A673 (cell line): Measurements from ENCODE around the gene LIG3. TPM values are rescaled to one million over a fixed set of nuclear protein-coding genes. Genes with fewer than 3 reads are reported as not detected.

Experiments
- BruUV-seq: library from RNA; stranded (reverse); fragments of 400-500 nt; replicated peaks from 2 replicates; lab custom pipeline; 2021; lab: Mats Ljungman, UMichigan
- CTCF ChIA-PET: fragments of 300-600 bp; sonication (Branson Sonifier 250); formaldehyde crosslinking; loops from one replicate; lab custom pipeline; 2022; ENCODE audit warnings: antibody characterized with exemption; lab: Charles Lee
- POLR2A ChIA-PET: fragments of 300-600 bp; sonication (Branson Sonifier 250); formaldehyde crosslinking; loops from one replicate; lab custom pipeline; 2022; ENCODE audit warnings: antibody characterized with exemption; ENCODE audit not compliant: low non-redundant PET; lab: Charles Lee
- DNase-seq: peaks from one replicate; pipeline ENCODE4 v3.0.0-alpha.2; 2015; ENCODE audit warnings: low spot score
- H3K27ac ChIP-seq: fragments of 200-600 bp; sonication (generic); 2 replicates; pipeline ENCODE4 v1.5.1; 2016; ENCODE audit warnings: mixed run types, low read depth, mild to moderate bottlenecking, mixed read lengths, antibody characterized with exemption, low read length; ENCODE audit not compliant: poor library complexity, severe bottlenecking
- H3K27me3 ChIP-seq: fragments of 200-600 bp; sonication (generic); replicated peaks from 2 replicates; pipeline ENCODE4 v1.6.1; 2017; ENCODE audit warnings: mixed run types, low read depth, mild to moderate bottlenecking, mixed read lengths, antibody characterized with exemption, low read length; ENCODE audit not compliant: insufficient read depth, poor library complexity
- H3K36me3 ChIP-seq: fragments of 200-600 bp; sonication (generic); 2 replicates; pipeline ENCODE4 v1.6.1; 2016; ENCODE audit warnings: mixed run types, mild to moderate bottlenecking, mixed read lengths, antibody characterized with exemption, low read length; ENCODE audit not compliant: insufficient read depth, poor library complexity, severe bottlenecking
- H3K4me1 ChIP-seq: fragments of 200-600 bp; sonication (generic); 2 replicates; pipeline ENCODE4 v1.6.1; 2017; ENCODE audit warnings: mixed run types, mild to moderate bottlenecking, mixed read lengths, antibody characterized with exemption, low read length; ENCODE audit not compliant: insufficient read depth, poor library complexity, severe bottlenecking
- H3K4me3 ChIP-seq: fragments of 200-600 bp; sonication (generic); 2 replicates; pipeline ENCODE4 v1.5.1; 2016; ENCODE audit warnings: low read depth, mixed run types, mild to moderate bottlenecking, mixed read lengths, low read length; ENCODE audit not compliant: poor library complexity, severe bottlenecking
- H3K9me3 ChIP-seq: fragments of 200-600 bp; sonication (generic); 2 replicates; pipeline ENCODE4 v1.6.1; 2016; ENCODE audit warnings: mixed run types, low read depth, mild to moderate bottlenecking, mixed read lengths, antibody characterized with exemption, low read length; ENCODE audit not compliant: poor library complexity, severe bottlenecking
- EZH2 ChIP-seq: fragments of 200-600 bp; sonication (generic); IDR thresholded peaks from 2 replicates; pipeline ENCODE4 v1.6.1; 2017; ENCODE audit warnings: borderline replicate concordance, low read depth, mild to moderate bottlenecking, mixed read lengths, antibody characterized with exemption, low read length; ENCODE audit not compliant: poor library complexity, severe bottlenecking
- intact Hi-C: fragments of 100-400 bp; cut with micrococcal nuclease; formaldehyde crosslinking; loops from one replicate; pipeline ENCODE4 v1.10.0; 2022; ENCODE audit not compliant: unreplicated experiment
- total RNA-seq: library from RNA; stranded (reverse); gene quantifications from 2 replicates; pipeline ENCODE4 v1.2.3, GENCODE V29; 2021
- TF ChIP-seq, protein P1 (sequence below): fragments of 300-800, 200-600 bp; sonication (generic); conservative IDR thresholded peaks from 2 replicates; pipeline ENCODE4 v1.5.1; 2017; ENCODE audit warnings: low read depth, mild to moderate bottlenecking, antibody characterized with exemption, low read length, moderate library complexity, mixed read lengths

LIG3 gene
- total RNA-seq, 1 experiment from 2014 or later = 23.0 TPM

GRCh38 chr17:35051579-35052240 is 71.4 kb downstream of the LIG3 start:
- Histone ChIP-seq H3K36me3 (no peaks in the 10 kb centered on the region), H3K4me1 (no peaks in the 10 kb centered on the region), H3K4me3 (no peak overlapping the region), H3K9me3 (no peaks in the 10 kb centered on the region), H3K27ac (no peak overlapping the region), H3K27me3 (no peaks in the 10 kb centered on the region)
- DNase-seq = no peak
- POLR2A ChIA-PET = no interaction called here
- CTCF ChIA-PET = no interaction called here
- TF ChIP-seq, protein P1, sequence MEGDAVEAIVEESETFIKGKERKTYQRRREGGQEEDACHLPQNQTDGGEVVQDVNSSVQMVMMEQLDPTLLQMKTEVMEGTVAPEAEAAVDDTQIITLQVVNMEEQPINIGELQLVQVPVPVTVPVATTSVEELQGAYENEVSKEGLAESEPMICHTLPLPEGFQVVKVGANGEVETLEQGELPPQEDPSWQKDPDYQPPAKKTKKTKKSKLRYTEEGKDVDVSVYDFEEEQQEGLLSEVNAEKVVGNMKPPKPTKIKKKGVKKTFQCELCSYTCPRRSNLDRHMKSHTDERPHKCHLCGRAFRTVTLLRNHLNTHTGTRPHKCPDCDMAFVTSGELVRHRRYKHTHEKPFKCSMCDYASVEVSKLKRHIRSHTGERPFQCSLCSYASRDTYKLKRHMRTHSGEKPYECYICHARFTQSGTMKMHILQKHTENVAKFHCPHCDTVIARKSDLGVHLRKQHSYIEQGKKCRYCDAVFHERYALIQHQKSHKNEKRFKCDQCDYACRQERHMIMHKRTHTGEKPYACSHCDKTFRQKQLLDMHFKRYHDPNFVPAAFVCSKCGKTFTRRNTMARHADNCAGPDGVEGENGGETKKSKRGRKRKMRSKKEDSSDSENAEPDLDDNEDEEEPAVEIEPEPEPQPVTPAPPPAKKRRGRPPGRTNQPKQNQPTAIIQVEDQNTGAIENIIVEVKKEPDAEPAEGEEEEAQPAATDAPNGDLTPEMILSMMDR = no peak
- no peak for TF ChIP-seq EZH2
- no TSS peak for BruUV-seq
- intact Hi-C loops = no loop called here

DNA sequence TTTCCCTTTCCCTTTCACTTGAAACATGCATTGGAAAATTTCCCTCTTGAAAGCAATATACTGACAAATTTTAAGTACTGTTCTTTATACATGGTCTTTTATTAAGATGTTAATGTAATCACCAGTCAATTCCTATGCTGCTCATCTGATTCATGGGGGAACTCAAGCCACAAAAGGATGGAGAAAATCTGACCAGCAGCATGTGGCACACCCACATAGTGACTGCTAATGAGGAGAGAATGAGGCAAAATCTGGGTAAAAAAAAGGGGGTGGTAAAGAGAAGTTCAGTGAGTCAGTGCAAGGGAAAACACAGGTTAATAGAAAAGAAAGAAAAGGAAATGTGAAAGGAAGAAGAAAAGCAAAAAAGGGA is 71.9 kb downstream of the LIG3 start:
- Histone ChIP-seq H3K9me3 (no peaks in the 10 kb centered on the region), H3K4me1 (no peaks in the 10 kb centered on the region), H3K4me3 (no peak overlapping the region), H3K27ac (no peak overlapping the region), H3K36me3 (no peaks in the 10 kb centered on the region), H3K27me3 (no peaks in the 10 kb centered on the region)
- DNase-seq = no peak
- POLR2A ChIA-PET = no interaction called here
- no TSS peak for BruUV-seq
- intact Hi-C loops = no loop called here
- CTCF ChIA-PET = no interaction called here
- TF ChIP-seq EZH2 = no peak
- TF ChIP-seq, protein P1 = no peak

GRCh38 chr17:35052780-35053179 is 72.5 kb downstream of the LIG3 start:
- no TSS peak for BruUV-seq

More at GRCh38 chr17:35052780-35053179, 72.5 kb downstream of the LIG3 start:
- H3K36me3 ChIP-seq = no peaks in the 10 kb centered on the region
- ChIA-PET CTCF (no interaction called here), POLR2A (no interaction called here)
- intact Hi-C loops = no loop called here
- no peaks in the 10 kb centered on the region for H3K9me3 ChIP-seq
- no peaks in the 10 kb centered on the region for H3K27me3 ChIP-seq
- no peaks in the 10 kb centered on the region for H3K4me1 ChIP-seq
- H3K4me3 ChIP-seq = no peak overlapping the region
- TF ChIP-seq, protein P1 = no peak
- TF ChIP-seq EZH2 = no peak
- no peak for DNase-seq
- no peak overlapping the region for H3K27ac ChIP-seq
